ENCODE measurements around the gene KLK10. TPM values are rescaled to one million over a fixed set of nuclear protein-coding genes. Genes with fewer than 3 reads are reported as not detected.

The KLK10 gene
- total RNA-seq, 2 donors from 2014 or later, result 0.46 to 0.91 TPM

DNA sequence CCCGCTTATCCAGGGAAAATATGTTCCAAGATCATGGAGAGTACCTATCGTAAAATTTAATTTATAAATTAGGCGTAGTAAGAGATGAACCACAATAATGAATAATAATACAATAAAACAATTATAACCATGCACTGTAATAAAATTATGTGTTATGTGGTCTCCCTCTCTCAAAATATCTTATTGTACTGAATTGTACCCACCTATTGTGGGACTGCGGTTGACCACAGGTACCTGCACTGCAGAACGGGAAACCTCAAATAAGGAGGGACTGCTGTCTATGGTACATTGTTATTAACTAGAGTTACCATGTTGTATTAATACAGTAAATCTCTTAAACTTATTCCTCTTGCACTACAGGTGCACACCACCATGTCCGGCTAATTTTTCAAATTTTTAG is 20.6 kb upstream of the KLK10 start:
- TF ChIP-seq, protein P1, sequence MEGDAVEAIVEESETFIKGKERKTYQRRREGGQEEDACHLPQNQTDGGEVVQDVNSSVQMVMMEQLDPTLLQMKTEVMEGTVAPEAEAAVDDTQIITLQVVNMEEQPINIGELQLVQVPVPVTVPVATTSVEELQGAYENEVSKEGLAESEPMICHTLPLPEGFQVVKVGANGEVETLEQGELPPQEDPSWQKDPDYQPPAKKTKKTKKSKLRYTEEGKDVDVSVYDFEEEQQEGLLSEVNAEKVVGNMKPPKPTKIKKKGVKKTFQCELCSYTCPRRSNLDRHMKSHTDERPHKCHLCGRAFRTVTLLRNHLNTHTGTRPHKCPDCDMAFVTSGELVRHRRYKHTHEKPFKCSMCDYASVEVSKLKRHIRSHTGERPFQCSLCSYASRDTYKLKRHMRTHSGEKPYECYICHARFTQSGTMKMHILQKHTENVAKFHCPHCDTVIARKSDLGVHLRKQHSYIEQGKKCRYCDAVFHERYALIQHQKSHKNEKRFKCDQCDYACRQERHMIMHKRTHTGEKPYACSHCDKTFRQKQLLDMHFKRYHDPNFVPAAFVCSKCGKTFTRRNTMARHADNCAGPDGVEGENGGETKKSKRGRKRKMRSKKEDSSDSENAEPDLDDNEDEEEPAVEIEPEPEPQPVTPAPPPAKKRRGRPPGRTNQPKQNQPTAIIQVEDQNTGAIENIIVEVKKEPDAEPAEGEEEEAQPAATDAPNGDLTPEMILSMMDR (conservative IDR thresholded peaks at IDR 0.05), result no peak
- H3K4me3 ChIP-seq (ENCODE audit: low read length), result no peak overlapping the region
- no peaks in the 10 kb centered on the region for H3K4me1 ChIP-seq (ENCODE audit: control insufficient read depth, insufficient read depth, low read length)
- WGBS, 2 experiments (ENCODE audit: insufficient coverage in 1 of 2, insufficient read length in 1 of 2), result 93 to 100% methylated on average over 1 to 5 of the region's 6 CpGs
- H3K9ac ChIP-seq (ENCODE audit: extremely low read depth, low read length, poor library complexity, severe bottlenecking), result no peak overlapping the region
- no peaks in the 10 kb centered on the region for H3K36me3 ChIP-seq (ENCODE audit: control insufficient read depth, insufficient read depth, low read length)
- H3K36me3 Mint-ChIP-seq (ENCODE audit: low read depth), result no peaks in the 10 kb centered on the region
- DNase-seq, result no peak
- H3K27me3 Mint-ChIP-seq (ENCODE audit: insufficient read depth), result peaks cover 5% of the 10 kb centered on the region
- H3K4me3 Mint-ChIP-seq, result no peak overlapping the region
- H3K4me1 Mint-ChIP-seq, result peaks cover 5% of the 10 kb centered on the region
- H3K27me3 ChIP-seq (ENCODE audit: control insufficient read depth, insufficient read depth, low read length, poor library complexity, severe bottlenecking), result no peaks in the 10 kb centered on the region
- H3K9me3 ChIP-seq (ENCODE audit: control insufficient read depth, low read length), result no peaks in the 10 kb centered on the region
- H3K27ac ChIP-seq (ENCODE audit: low read depth, low read length), result no peak overlapping the region
- H3K27ac Mint-ChIP-seq, result no peak overlapping the region
- no peaks in the 10 kb centered on the region for H3K9me3 Mint-ChIP-seq

DNA sequence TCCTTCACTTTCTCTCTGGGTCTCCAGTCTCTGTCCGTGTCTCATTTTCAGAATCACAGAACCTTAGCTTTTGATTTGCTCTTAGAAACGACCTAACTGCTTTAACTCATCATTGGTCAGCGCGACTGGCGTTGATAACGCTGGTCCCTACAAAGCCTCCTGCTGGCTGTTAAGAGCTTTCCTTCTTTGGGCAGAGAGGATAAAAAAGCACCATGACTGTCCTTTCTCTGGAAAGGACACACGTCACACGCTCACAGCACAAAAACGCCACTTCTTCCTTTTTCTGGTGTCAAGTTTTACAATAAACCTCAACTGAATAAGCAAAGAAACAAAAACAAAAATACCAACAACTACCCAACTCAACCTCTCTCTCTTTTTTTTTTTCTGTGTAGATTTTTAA is 17.0 kb upstream of the KLK10 start:
- no peaks in the 10 kb centered on the region for H3K9me3 ChIP-seq (ENCODE audit: control insufficient read depth, low read length)
- DNase-seq, result no peak
- H3K27me3 ChIP-seq (ENCODE audit: control insufficient read depth, insufficient read depth, low read length, poor library complexity, severe bottlenecking), result no peaks in the 10 kb centered on the region
- no peak overlapping the region for H3K4me3 ChIP-seq (ENCODE audit: low read length)
- Mint-ChIP-seq H3K27ac (no peak overlapping the region), H3K27me3 (ENCODE audit: insufficient read depth) (peaks cover 13% of the 10 kb centered on the region), H3K4me3 (no peak overlapping the region), H3K9me3 (no peaks in the 10 kb centered on the region), H3K4me1 (peaks cover 8% of the 10 kb centered on the region), H3K36me3 (ENCODE audit: low read depth) (no peaks in the 10 kb centered on the region)
- TF ChIP-seq, protein P1 (conservative IDR thresholded peaks at IDR 0.05), result peak; percentile 64
- no peaks in the 10 kb centered on the region for H3K4me1 ChIP-seq (ENCODE audit: control insufficient read depth, insufficient read depth, low read length)
- H3K36me3 ChIP-seq (ENCODE audit: control insufficient read depth, insufficient read depth, low read length), result no peaks in the 10 kb centered on the region
- H3K9ac ChIP-seq (ENCODE audit: extremely low read depth, low read length, poor library complexity, severe bottlenecking), result no peak overlapping the region
- WGBS, 2 experiments (ENCODE audit: insufficient coverage in 1 of 2, insufficient read length in 1 of 2), result 69 to 73% methylated on average over 6 to 9 of the region's 9 CpGs
- no peak overlapping the region for H3K27ac ChIP-seq (ENCODE audit: low read depth, low read length)

DNA sequence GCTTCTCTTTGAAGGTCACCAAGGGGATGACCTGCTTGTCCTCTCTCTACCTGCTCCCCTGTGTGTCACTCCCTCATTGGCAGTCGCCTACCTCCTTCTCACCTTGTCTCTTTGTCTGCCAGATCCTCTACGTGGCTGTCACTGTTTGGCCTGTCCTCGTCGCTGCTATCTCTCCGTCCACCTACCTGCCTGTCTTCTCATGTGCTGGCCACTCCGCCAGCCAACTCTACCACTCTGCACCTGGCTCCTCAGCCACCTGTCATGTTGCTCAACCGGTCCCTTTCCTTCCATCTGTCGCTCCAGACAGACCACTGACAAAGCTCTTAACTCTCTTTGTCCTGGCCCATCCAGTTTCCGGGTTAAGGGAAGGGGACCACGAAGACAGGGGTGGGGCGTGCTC is 15.2 kb upstream of the KLK10 start, which contains the start of gene KLK12:
Gene KLK12 (minus strand): TSS at position 299 of the 400 bp plus-strand sequence. CDS start 381 bp downstream, outside the sequence.
- no peaks in the 10 kb centered on the region for H3K4me1 ChIP-seq (ENCODE audit: control insufficient read depth, insufficient read depth, low read length)
- H3K36me3 Mint-ChIP-seq (ENCODE audit: low read depth), result no peaks in the 10 kb centered on the region
- 68 to 89% methylated on average over 7 to 10 of the region's 11 CpGs for WGBS, 2 experiments (ENCODE audit: insufficient coverage in 1 of 2, insufficient read length in 1 of 2)
- peaks cover 17% of the 10 kb centered on the region for H3K27me3 Mint-ChIP-seq (ENCODE audit: insufficient read depth)
- H3K27me3 ChIP-seq (ENCODE audit: control insufficient read depth, insufficient read depth, low read length, poor library complexity, severe bottlenecking), result no peaks in the 10 kb centered on the region
- no peak within 1 kb of the TSS for H3K9ac ChIP-seq (ENCODE audit: extremely low read depth, low read length, poor library complexity, severe bottlenecking)
- no peak within 1 kb of the TSS for H3K4me3 Mint-ChIP-seq
- no peak within 1 kb of the TSS for H3K27ac Mint-ChIP-seq
- no peak within 1 kb of the TSS for H3K27ac ChIP-seq (ENCODE audit: low read depth, low read length)
- no peak within 1 kb of the TSS for H3K4me3 ChIP-seq (ENCODE audit: low read length)
- H3K36me3 ChIP-seq (ENCODE audit: control insufficient read depth, insufficient read depth, low read length), result no peaks in the 10 kb centered on the region
- TF ChIP-seq, protein P1 (conservative IDR thresholded peaks at IDR 0.05), result no peak
- H3K9me3 Mint-ChIP-seq, result no peaks in the 10 kb centered on the region
- DNase-seq, result peak; percentile 56
- peaks cover 8% of the 10 kb centered on the region for H3K4me1 Mint-ChIP-seq
- H3K9me3 ChIP-seq (ENCODE audit: control insufficient read depth, low read length), result no peaks in the 10 kb centered on the region
